HUES64 (cell line): Measurements from ENCODE around the gene ENOPH1.

Experiments used
- H3K27ac ChIP-seq: 2 replicates; pipeline ENCODE4 v1.7.0; 2013; ENCODE audit warnings: low read depth, low read length, inconsistent platforms
- H3K27me3 ChIP-seq: 2 replicates; pipeline ENCODE4 v1.6.1; 2013; ENCODE audit warnings: mild to moderate bottlenecking, low read length; ENCODE audit not compliant: insufficient read depth
- H3K36me3 ChIP-seq: 2 replicates; pipeline ENCODE4 v1.6.1; 2013; ENCODE audit warnings: mild to moderate bottlenecking, low read length; ENCODE audit not compliant: insufficient read depth
- H3K4me1 ChIP-seq: 2 replicates; pipeline ENCODE4 v1.6.1; 2013; ENCODE audit warnings: mild to moderate bottlenecking, low read length, moderate library complexity; ENCODE audit not compliant: insufficient read depth
- H3K4me3 ChIP-seq: 2 replicates; pipeline ENCODE4 v1.5.1; 2013; ENCODE audit warnings: mild to moderate bottlenecking, low read length, moderate library complexity
- H3K9ac ChIP-seq: 2 replicates; pipeline ENCODE4 v1.6.1; 2013; ENCODE audit warnings: mild to moderate bottlenecking, low read depth, low read length
- H3K9me3 ChIP-seq: 2 replicates; pipeline ENCODE4 v1.6.1; 2013; ENCODE audit warnings: low read depth, low read length; ENCODE audit not compliant: insufficient read depth
- WGBS: fragments of 150-250, 120-280 bp; methylation state at CpG from one replicate; pipeline ENCODE4 v1.1.7; 2013; ENCODE audit warnings: missing lambda C conversion rate; 5-methylcytosine and 5-hydroxymethylcytosine counted together

ENOPH1 gene

DNA sequence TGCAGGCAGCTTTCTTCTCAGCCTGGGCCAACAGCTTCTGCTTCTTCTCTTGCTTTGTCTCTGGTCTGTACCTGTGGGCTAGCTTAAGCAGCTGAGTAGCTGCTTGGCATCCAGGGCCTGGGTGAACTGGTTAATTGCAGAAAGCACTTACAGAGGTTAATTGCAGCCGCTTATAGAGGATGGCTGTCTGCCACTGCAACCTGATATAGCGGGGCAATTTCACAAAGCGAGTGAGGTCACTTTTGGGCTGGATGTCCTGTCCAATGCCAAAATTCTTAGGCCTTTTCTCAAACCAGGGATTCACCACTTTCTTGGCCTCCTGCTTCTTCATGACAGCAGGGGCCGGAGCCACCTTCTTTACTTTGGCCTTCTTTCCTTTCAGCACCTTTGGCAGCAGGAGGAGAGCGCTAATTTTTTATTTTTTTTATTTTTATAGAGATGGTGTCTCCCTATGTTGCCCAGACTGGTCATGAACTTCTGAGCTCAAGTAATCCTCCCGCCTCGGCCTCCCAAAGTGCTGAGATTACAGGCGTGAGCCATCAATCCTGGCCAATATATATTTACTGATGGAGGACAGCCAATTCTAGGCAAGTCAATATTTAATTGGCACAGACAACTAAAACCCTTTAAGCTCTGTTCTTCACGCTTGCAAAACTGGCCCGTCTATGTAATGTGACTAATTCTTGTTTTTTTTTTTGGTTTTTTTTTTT, 61.0 kb downstream of the ENOPH1 start:
- no peak overlapping the region for H3K27ac ChIP-seq
- no peaks in the 10 kb centered on the region for H3K9me3 ChIP-seq
- no peaks in the 10 kb centered on the region for H3K27me3 ChIP-seq
- H3K36me3 ChIP-seq: no peaks in the 10 kb centered on the region
- H3K4me1 ChIP-seq: no peaks in the 10 kb centered on the region
- 93% methylated on average over 9 of the region's 10 CpGs for WGBS
- no peak overlapping the region for H3K4me3 ChIP-seq
- no peak overlapping the region for H3K9ac ChIP-seq

DNA sequence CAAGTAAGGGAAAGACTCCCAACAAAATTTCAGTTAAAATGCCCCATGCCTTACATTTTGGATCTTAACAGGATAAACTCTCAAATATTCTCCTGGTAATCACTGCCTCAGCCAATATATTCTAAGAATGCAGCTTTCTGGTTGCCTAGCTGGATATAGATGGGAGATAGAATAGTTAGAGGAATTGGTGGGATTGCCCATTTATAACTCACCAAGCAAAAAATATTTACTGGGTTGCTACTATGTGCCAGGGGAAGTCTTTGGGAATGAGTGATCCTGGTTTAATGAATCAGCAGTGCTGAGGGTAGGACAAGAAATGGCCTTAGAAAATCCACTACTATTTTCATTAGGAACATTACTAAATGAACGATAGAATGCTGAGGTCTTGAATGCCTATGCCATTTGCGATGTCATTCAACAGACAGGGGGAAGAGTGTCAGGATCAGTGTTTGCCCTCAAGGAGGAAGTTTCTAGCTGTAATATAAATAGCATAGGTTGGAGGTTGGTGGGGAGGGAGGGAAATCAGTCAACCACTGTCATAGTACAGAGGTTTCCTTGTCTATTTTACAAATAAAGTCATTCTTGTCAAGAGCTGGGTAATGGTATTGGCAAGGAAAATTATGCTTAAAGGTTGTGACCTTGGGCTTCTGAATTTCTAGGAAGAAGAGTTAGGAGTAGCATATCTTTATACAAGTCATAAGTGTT, 63.5 kb downstream of the ENOPH1 start:
- H3K27ac ChIP-seq: no peak overlapping the region

DNA sequence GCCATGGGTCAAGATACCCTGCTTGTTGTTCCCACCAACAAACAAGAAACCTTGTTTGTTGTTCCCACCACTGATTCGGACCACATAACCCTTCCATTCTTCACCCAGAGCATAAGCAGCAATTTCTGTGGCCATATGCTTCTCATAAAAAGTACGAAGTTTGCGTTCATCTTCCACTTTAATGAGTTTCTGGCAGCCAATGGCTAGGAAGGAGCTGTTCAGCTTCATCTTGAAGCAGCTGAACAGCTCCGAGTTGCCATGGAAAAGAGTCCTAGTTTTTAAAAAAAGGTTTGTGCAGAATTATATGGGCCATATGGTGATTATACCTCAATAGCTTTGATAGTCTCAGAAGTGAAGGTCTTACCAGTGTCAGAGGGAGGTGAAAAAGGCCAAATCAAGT, 65.3 kb downstream of the ENOPH1 start:
- H3K9ac ChIP-seq: no peak overlapping the region
- H3K4me3 ChIP-seq: no peak overlapping the region
- no peaks in the 10 kb centered on the region for H3K36me3 ChIP-seq
- H3K27ac ChIP-seq: no peak overlapping the region
- H3K27me3 ChIP-seq: no peaks in the 10 kb centered on the region
- no peaks in the 10 kb centered on the region for H3K9me3 ChIP-seq
- 90% methylated on average over 4 of the region's 4 CpGs for WGBS
- H3K4me1 ChIP-seq: peaks cover 8% of the 10 kb centered on the region

More for the DNA sequence above, 63.5 kb downstream of the ENOPH1 start:
- no peaks in the 10 kb centered on the region for H3K9me3 ChIP-seq
- H3K27me3 ChIP-seq: no peaks in the 10 kb centered on the region
- no peak overlapping the region for H3K4me3 ChIP-seq
- H3K9ac ChIP-seq: no peak overlapping the region
- 91% methylated on average over 2 of the region's 2 CpGs for WGBS
- H3K4me1 ChIP-seq: no peaks in the 10 kb centered on the region
- no peaks in the 10 kb centered on the region for H3K36me3 ChIP-seq

DNA sequence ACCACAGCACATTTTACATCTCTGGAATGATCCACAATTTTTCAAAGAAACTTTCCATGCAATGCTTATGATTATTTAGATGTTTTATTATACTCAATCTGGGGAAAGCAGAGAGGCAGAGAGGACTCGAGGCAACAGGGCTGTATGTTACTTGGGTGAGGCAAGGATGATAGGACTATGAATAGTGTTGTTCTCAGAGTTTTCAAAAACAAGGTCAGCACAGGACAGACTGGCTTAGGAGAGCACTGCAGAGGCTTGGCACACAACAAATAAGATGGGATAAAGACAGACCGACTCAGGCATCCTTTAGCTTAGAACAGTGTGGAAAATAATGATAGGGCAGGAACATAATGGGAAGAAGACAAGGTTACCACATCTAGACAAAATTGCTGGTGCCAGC, 66.0 kb downstream of the ENOPH1 start:
- Histone ChIP-seq H3K27me3 (no peaks in the 10 kb centered on the region), H3K4me1 (peaks cover 15% of the 10 kb centered on the region)
- 90% methylated on average over 2 of the region's 2 CpGs for whole genome bisulfite sequencing

DNA sequence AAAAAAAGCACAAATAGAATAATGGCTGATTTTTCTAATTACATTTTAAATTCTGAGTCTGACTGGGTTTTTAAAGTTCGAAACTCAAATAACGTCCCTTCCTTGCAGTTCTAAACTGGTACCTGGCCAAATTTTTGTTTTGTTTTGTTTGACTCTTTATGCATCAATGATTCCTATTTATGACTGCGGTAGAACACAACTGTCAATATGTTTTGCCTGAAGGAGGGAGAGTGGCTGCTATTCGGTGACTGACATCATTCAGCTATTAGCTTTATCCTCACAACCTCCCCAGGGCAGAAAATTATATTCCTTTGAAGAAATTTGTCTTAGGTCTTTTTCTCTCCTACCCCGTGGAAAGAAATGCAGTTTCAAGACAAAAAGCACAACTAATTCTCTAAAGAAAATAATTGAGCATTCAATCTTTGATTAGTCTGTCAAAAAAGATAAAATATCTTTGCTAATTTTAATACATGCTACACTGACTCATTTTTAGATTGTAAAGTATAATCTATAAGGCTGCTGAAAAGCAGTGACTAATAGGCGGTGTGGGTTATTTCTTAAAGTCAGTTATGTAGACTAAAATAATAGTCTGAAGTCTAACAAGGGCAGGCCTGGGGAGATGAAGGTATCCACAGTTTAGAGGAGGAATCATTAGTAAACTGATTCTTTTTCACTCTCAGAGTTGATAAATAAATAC, 69.5 kb downstream of the ENOPH1 start:
- no peak overlapping the region for H3K9ac ChIP-seq
- peaks cover 17% of the 10 kb centered on the region for H3K4me1 ChIP-seq
- H3K27ac ChIP-seq: no peak overlapping the region
- H3K9me3 ChIP-seq: no peaks in the 10 kb centered on the region
- no peaks in the 10 kb centered on the region for H3K27me3 ChIP-seq
- 95% methylated on average over 5 of the region's 6 CpGs for WGBS
- H3K4me3 ChIP-seq: no peak overlapping the region
- H3K36me3 ChIP-seq: no peaks in the 10 kb centered on the region

More for the DNA sequence above, 66.0 kb downstream of the ENOPH1 start:
- H3K9me3 ChIP-seq: no peaks in the 10 kb centered on the region
- H3K36me3 ChIP-seq: no peaks in the 10 kb centered on the region
- H3K27ac ChIP-seq: no peak overlapping the region
- no peak overlapping the region for H3K9ac ChIP-seq
- no peak overlapping the region for H3K4me3 ChIP-seq

DNA sequence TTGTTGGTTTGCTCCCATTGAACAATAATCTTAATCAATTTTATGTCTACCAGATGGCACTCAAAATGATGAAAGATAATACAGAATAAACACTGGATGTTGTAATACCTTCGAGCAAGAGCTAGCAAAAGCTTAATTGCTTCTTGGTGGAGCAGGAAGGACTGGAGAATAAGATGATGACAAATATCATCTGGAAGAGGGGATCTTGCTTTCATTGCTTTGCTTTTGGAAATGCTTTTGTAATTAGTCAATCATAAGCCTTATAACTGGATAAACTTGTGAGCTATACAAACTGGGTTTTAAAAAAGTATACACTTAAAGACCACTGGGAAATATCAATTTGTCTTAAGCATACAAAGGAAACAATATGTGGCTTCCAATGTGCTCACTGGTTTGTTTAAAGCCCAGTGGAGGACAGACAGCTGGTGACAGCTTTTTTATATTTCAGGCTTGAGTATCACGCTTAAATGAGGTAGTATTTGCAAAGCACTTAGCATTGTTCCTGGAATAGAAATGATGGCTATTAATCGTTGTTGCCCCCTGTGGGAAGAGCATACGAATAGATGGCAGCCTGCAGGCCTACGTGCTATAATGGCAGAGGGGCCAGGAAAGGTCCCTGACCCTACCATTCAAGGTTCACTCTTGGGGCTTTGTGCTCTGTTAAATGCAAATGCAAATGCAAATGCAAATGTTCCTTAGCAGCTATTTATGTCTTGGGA, 70.2 kb downstream of the ENOPH1 start:
- Histone ChIP-seq H3K4me1 (peaks cover 17% of the 10 kb centered on the region), H3K36me3 (no peaks in the 10 kb centered on the region), H3K27ac (no peak overlapping the region), H3K27me3 (no peaks in the 10 kb centered on the region), H3K4me3 (no peak overlapping the region), H3K9ac (no peak overlapping the region), H3K9me3 (no peaks in the 10 kb centered on the region)
- WGBS: 42% methylated on average over 5 of the region's 5 CpGs

DNA sequence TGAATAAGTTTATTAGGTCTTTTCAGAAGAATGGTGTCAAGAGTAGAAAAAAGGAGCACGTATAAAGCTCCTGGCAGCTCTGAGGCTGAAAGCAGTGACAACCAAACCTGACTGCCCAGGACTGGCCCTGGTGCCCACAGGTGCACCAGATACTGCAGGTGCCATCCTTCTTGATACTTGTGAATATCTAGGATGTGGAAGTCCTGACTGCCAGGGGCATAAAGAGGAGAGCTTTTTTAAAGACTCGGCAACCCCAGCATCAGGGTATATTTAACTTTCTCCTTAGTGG, 70.7 kb downstream of the ENOPH1 start:
- WGBS: 58% methylated on average over 2 of the region's 2 CpGs
- Histone ChIP-seq H3K36me3 (no peaks in the 10 kb centered on the region), H3K9me3 (no peaks in the 10 kb centered on the region), H3K9ac (no peak overlapping the region), H3K4me3 (no peak overlapping the region), H3K27me3 (no peaks in the 10 kb centered on the region), H3K4me1 (peaks cover 17% of the 10 kb centered on the region), H3K27ac (no peak overlapping the region)

DNA sequence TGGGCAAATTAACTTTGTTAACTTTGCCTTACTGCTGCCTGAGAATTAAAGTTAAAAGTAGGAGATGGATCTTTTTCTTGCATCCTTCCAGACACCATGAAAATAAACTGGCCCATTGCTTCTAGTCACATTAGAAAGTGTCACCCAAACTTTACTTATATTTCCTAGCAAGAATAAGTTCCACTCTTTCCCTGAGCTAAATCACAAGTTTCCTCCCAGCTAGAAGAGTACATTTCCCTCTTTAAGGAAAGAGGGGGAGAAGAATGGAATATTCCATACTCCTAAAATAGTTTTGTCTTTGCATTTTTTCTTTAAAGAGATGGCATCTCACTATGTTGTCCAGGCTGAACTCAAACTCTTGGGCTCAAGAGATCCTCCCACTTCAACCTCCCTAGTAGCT, 77.6 kb downstream of the ENOPH1 start:
- Histone ChIP-seq H3K4me3 (no peak overlapping the region), H3K27me3 (no peaks in the 10 kb centered on the region), H3K9me3 (no peaks in the 10 kb centered on the region), H3K9ac (no peak overlapping the region), H3K36me3 (no peaks in the 10 kb centered on the region), H3K27ac (no peak overlapping the region), H3K4me1 (peaks cover 3% of the 10 kb centered on the region; the same call in 1 of the 2 replicates)

DNA sequence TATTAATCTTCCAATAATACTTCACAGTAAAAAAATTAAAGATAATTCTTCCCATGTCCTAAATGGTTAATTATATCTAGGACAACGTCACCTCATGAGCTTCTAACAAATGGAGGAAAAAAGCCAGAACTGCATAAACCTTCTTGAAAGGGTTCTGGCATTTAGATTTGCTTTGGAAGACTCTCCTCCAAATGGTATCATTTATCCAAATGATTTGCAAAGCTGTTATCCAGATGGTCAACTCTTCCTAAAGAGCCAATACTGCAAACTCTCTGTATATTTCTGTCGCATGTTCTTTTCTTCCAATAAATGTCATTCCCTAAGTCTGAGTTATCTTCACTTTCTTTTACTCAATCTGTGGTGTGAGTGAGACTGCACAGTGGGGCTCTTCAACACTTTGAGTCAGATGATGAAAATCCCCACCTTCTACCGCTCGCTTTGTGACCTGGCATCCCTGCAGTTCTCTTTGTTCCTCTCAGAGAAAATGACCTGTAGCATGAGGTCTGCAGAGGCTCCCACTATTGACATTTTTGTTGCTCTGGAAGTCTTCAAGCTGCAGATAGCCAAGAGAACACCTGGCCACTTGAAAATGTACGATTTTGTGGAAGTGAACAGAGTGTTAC, 78.5 kb downstream of the ENOPH1 start:
- H3K9ac ChIP-seq: no peak overlapping the region
- H3K27me3 ChIP-seq: no peaks in the 10 kb centered on the region
- WGBS: 79% methylated on average over 5 of the region's 5 CpGs

DNA sequence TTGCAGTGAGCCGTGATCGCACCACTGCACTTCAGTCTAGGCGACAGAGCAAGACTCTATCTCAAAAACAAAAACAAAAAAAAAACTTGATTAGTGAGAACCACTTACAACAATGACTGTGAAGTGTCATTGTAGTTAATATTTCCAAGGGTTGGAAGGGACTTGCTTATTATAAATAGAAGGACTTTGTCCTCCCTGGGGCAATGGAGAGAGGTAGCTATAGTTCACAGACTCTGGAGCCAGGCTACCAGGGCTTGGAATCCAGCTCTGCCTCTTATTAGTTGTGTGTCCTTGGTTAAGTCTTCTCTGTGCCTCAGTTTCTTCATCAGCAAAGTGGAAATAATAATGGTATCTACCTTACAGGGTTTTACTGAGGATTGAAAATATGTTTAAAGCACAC, 79.8 kb downstream of the ENOPH1 start:
- 95% methylated on average over 3 of the region's 3 CpGs for WGBS
- Histone ChIP-seq H3K4me3 (no peak overlapping the region), H3K4me1 (peaks cover 3% of the 10 kb centered on the region; the same call in 1 of the 2 replicates), H3K9ac (no peak overlapping the region), H3K27me3 (no peaks in the 10 kb centered on the region), H3K9me3 (no peaks in the 10 kb centered on the region), H3K27ac (no peak overlapping the region), H3K36me3 (no peaks in the 10 kb centered on the region)

More for the DNA sequence above, 78.5 kb downstream of the ENOPH1 start:
- no peak overlapping the region for H3K4me3 ChIP-seq
- no peak overlapping the region for H3K27ac ChIP-seq
- no peaks in the 10 kb centered on the region for H3K36me3 ChIP-seq
- H3K9me3 ChIP-seq: no peaks in the 10 kb centered on the region
- H3K4me1 ChIP-seq: peaks cover 3% of the 10 kb centered on the region; the same call in 1 of the 2 replicates
